Left ventricle myocardium inferior (tissue), 1 donor: ENCODE data around the gene HPCAL1. TPM values are rescaled to one million over a fixed set of nuclear protein-coding genes. Genes with fewer than 3 reads are reported as not detected.

Experiments
- DNase-seq: peaks from one replicate; pipeline ENCODE4 v3.0.0-alpha.2; 2020
- H3K27ac ChIP-seq: fragments of 200-600 bp; replicated peaks from 2 replicates; pipeline ENCODE4 v1.8.0; 2021
- H3K27me3 ChIP-seq: fragments of 200-600 bp; 2 replicates; pipeline ENCODE4 v1.8.0; 2021; ENCODE audit warnings: low read depth
- H3K36me3 ChIP-seq: fragments of 200-600 bp; 2 replicates; pipeline ENCODE4 v1.8.0; 2021
- H3K4me1 ChIP-seq: fragments of 200-600 bp; 2 replicates; pipeline ENCODE4 v1.8.0; 2021
- H3K4me3 ChIP-seq: fragments of 200-600 bp; 2 replicates; pipeline ENCODE4 v1.8.0; 2021; ENCODE audit warnings: mild to moderate bottlenecking, moderate library complexity
- H3K9me3 ChIP-seq: fragments of 200-600 bp; replicated peaks from 2 replicates; pipeline ENCODE4 v1.8.0; 2021
- CTCF ChIP-seq: fragments of 200-600 bp; IDR thresholded peaks from 2 replicates; pipeline ENCODE4 v1.8.0; 2021; ENCODE audit warnings: antibody characterized with exemption, mild to moderate bottlenecking, borderline replicate concordance
- intact Hi-C: fragments of 100-400 bp; cut with micrococcal nuclease; formaldehyde crosslinking; loops from one replicate; pipeline ENCODE4 v1.11.0; 2022
- total RNA-seq: library from RNA; stranded (reverse); fragmentation: NEBNext Ultra II Directional; extraction: Animal tissue kit (Norgen Biotek cat#: 25700); gene quantifications from one replicate; pipeline ENCODE4 v1.2.1, GENCODE V29; 2021
- donor health status: DM: no; HTN: yes; CAD: no; lungs with severe emphysema.

Gene HPCAL1
- total RNA-seq, 1 donor from 2014 or later = 29.4 TPM

- H3K27me3 ChIP-seq = no peaks in the 10 kb centered on the region
- DNase-seq = peak; percentile 56
- no peaks in the 10 kb centered on the region for H3K36me3 ChIP-seq
- intact Hi-C loops = no loop called here
- H3K27ac ChIP-seq = peak overlapping the region; percentile 64
- peaks cover 64% of the 10 kb centered on the region for H3K4me1 ChIP-seq
- TF ChIP-seq CTCF = no peak
- H3K4me3 ChIP-seq = no peak overlapping the region
- H3K9me3 ChIP-seq = no peaks in the 10 kb centered on the region
These were observed 95.8 kb downstream of the HPCAL1 start for GRCh38 chr2:10398496-10398895.

GRCh38 chr2:10399358-10399757, 96.7 kb downstream of the HPCAL1 start:
- intact Hi-C loops = no loop called here
- H3K9me3 ChIP-seq = no peaks in the 10 kb centered on the region
- H3K4me3 ChIP-seq = no peak overlapping the region
- no peak for DNase-seq
- peak overlapping the region; percentile 81 for H3K27ac ChIP-seq
- H3K4me1 ChIP-seq = peaks cover 71% of the 10 kb centered on the region
- H3K36me3 ChIP-seq = no peaks in the 10 kb centered on the region
- H3K27me3 ChIP-seq = no peaks in the 10 kb centered on the region
- no peak for TF ChIP-seq CTCF

GRCh38 chr2:10400002-10400401, 97.3 kb downstream of the HPCAL1 start:
- H3K36me3 ChIP-seq = no peaks in the 10 kb centered on the region
- peaks cover 77% of the 10 kb centered on the region for H3K4me1 ChIP-seq
- intact Hi-C loops = no loop called here
- no peak for TF ChIP-seq CTCF
- no peaks in the 10 kb centered on the region for H3K27me3 ChIP-seq
- no peak for DNase-seq
- no peak overlapping the region for H3K4me3 ChIP-seq
- no peaks in the 10 kb centered on the region for H3K9me3 ChIP-seq
- peak overlapping the region; percentile 81 for H3K27ac ChIP-seq

- no peak for TF ChIP-seq CTCF
- intact Hi-C loops = no loop called here
- Histone ChIP-seq H3K4me1 (peaks cover 83% of the 10 kb centered on the region), H3K36me3 (no peaks in the 10 kb centered on the region), H3K4me3 (no peak overlapping the region), H3K27me3 (no peaks in the 10 kb centered on the region), H3K27ac (peak overlapping the region; percentile 81), H3K9me3 (no peaks in the 10 kb centered on the region)
- DNase-seq = peak; percentile 45
These were observed 97.9 kb downstream of the HPCAL1 start for GRCh38 chr2:10400568-10400977.

- no peak for TF ChIP-seq CTCF
- Histone ChIP-seq H3K9me3 (no peaks in the 10 kb centered on the region), H3K36me3 (no peaks in the 10 kb centered on the region), H3K4me1 (peaks cover 90% of the 10 kb centered on the region), H3K27ac (peak overlapping the region; percentile 81), H3K27me3 (no peaks in the 10 kb centered on the region), H3K4me3 (peak overlapping the region; percentile 12)
- DNase-seq = no peak
- intact Hi-C loops = no loop called here
These were observed 98.6 kb downstream of the HPCAL1 start for GRCh38 chr2:10400978-10401951.
